Ovary (tissue), 3 donors: ENCODE results near the gene COPS9.

Source experiments
- CTCF ChIP-seq, 3 donors: fragments of 450-650 bp in 2 of 3; fragments of 200-600 bp in 1 of 3; IDR thresholded peaks; one replicate each; pipeline versions ENCODE4 v1.5.1 to v1.8.0; 2016 to 2022; ENCODE audit warnings: antibody characterized with exemption in 3 of 3, mild to moderate bottlenecking in 1 of 3
- EP300 ChIP-seq: sonication (generic); formaldehyde crosslinking; IDR thresholded peaks from one replicate; pipeline ENCODE4 v1.6.1; 2017; ENCODE audit warnings: antibody characterized with exemption
- POLR2A ChIP-seq: fragments of 450-650 bp; IDR thresholded peaks from one replicate; pipeline ENCODE4 v1.6.1; 2017; ENCODE audit warnings: antibody characterized with exemption, mild to moderate bottlenecking, moderate library complexity
- donor health status: DM: no; HTN: no; CAD: no.

DNA sequence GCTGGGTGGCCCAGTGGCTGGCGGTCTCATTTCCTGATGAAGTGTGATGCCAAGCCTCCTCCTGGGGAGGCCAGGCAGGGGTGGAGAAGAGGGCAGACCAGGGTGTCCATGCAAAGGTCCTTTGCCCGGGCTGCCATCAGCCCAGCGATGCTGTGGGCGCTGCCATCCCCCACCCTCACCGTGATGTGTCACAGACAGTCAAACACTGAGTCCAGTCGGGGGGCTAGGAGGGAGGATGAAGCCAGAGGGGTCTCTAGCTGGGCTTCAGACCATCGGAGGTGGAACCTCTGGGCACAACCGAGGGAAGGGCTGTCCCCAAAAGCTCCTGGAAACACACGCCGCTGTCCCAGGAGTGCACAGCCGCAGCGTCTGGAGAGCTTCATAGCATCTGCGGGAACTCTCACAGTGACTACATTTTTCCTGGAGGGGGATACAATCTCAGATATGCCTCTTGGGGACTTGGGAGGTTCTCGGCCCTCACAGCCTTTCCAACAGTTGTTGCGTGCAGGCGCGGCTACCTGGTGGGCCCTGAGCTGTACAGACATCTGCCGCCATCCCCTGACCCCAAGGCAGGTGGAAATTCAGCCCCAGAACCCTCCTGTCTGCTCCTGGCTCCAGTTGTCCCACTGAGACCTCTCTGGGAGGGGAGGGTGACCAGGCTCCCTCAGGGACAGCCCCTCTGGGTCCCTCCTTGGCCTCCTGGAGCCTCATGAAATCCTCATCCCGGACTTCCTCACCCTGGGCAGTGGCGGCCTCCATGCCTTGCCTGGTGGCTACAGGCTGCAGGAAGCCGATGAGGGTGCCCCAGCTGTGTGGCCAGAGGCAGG lies 30.9 kb upstream of the COPS9 start:
- TF ChIP-seq POLR2A (no peak), CTCF (IDR thresholded peaks at IDR 0.05) (no peak), EP300 (no peak)
